ENCODE results near the gene ATP5PD.
A peak's percentile ranks its signal among the peaks of the same experiment; 100 is the strongest.
"Not testable (repeated sequence)": the region's sequence is repeated elsewhere in the genome, so short reads cannot be mapped to it uniquely, and the experiment has no call there.

The ATP5PD gene

GRCh38 chr17:75077072-75077495, 30.3 kb upstream of the ATP5PD start:
- no peak for DNase-seq

GRCh38 chr17:75075597-75076336, 29.0 kb upstream of the ATP5PD start:
- no peak for DNase-seq

- no peak for DNase-seq
Measured at GRCh38 chr17:75074532-75074931, 27.8 kb upstream of the ATP5PD start.

- no peak for DNase-seq
Measured at GRCh38 chr17:75073618-75074047, 26.9 kb upstream of the ATP5PD start.

GRCh38 chr17:75072909-75073308, 26.1 kb upstream of the ATP5PD start:
- DNase-seq = not testable (repeated sequence)

GRCh38 chr17:75071478-75072271, 24.9 kb upstream of the ATP5PD start:
- DNase-seq = not testable (repeated sequence)

- no peak for DNase-seq
Measured at GRCh38 chr17:75069783-75070182, 23.0 kb upstream of the ATP5PD start.

- DNase-seq = no peak
Measured at GRCh38 chr17:75068750-75069149, 22.0 kb upstream of the ATP5PD start.

- DNase-seq = peak; percentile 24
Measured at GRCh38 chr17:75067856-75068255, 21.1 kb upstream of the ATP5PD start.

GRCh38 chr17:75065562-75066151, 18.9 kb upstream of the ATP5PD start:
- DNase-seq = peak; percentile 31

- DNase-seq = no peak
Measured at GRCh38 chr17:75064867-75065561, 18.2 kb upstream of the ATP5PD start.

GRCh38 chr17:75064460-75064859, 17.7 kb upstream of the ATP5PD start:
- no peak for DNase-seq

- no peak for DNase-seq
Measured at GRCh38 chr17:75064040-75064439, 17.3 kb upstream of the ATP5PD start.

GRCh38 chr17:75063626-75064025, 16.9 kb upstream of the ATP5PD start:
- DNase-seq = no peak

- DNase-seq = no peak
Measured at GRCh38 chr17:75063201-75063600, 16.4 kb upstream of the ATP5PD start.

- DNase-seq = no peak
Measured at GRCh38 chr17:75061618-75062017, 14.8 kb upstream of the ATP5PD start.

- no peak for DNase-seq
Measured at GRCh38 chr17:75061055-75061438, 14.3 kb upstream of the ATP5PD start.

GRCh38 chr17:75060434-75061054, 13.8 kb upstream of the ATP5PD start:
- no peak for DNase-seq

GRCh38 chr17:75059369-75060345, 12.9 kb upstream of the ATP5PD start:
- no peak for DNase-seq

- no peak for DNase-seq
Measured at GRCh38 chr17:75051941-75052340, 5.2 kb upstream of the ATP5PD start.

- peak; percentile 14 for DNase-seq
Measured at GRCh38 chr17:75049706-75050105, 2.9 kb upstream of the ATP5PD start.
